NCI-H2227 (cell line): Measurements from ENCODE around the gene TBC1D1.
A peak's percentile ranks its signal among the peaks of the same experiment; 100 is the strongest.

Experiments used
- DNase-seq: peaks from one replicate; lab custom pipeline; 2025; ENCODE audit not compliant: unreplicated experiment; lab: John Stamatoyannopoulos, UW

The TBC1D1 gene

DNA sequence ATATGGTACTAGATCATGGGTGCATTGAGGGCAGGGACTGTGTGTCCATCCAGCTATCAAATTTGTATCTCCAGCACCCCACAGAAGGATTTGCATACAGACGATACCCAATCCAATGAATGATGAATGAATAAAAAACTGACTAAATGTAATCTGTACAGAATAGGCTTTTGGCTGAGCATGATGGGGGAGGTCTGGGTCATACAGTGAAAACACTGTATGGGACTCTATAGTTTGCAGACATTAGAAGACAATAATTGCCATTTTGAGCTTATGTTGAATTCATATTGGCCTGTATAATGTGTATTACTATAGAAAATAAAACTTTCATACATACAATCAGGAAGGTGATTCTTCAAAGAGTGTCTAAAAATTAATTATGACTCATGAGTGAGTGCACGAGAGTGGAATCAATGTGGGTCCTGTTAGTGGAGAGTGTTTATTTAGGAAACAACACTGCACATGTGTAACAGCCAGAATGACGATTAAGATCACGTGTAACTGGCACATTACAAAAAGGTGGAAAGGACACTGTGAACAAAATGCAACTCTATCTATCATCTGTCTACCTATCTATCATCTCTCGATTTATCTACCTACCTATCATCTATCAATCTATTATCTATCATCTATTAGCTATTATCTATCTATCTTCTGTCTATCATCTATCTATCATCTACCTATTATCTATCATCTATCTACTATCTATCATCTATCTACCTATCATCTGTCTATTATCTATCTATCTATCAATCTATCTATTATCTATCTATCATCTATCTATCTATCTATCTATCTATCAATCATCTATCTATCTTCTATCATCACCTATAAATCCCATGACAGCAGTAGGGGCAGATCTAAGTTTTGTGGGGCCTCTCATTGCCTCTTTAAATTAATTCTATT, 270.6 kb downstream of the TBC1D1 start:
- DNase-seq = no peak

DNA sequence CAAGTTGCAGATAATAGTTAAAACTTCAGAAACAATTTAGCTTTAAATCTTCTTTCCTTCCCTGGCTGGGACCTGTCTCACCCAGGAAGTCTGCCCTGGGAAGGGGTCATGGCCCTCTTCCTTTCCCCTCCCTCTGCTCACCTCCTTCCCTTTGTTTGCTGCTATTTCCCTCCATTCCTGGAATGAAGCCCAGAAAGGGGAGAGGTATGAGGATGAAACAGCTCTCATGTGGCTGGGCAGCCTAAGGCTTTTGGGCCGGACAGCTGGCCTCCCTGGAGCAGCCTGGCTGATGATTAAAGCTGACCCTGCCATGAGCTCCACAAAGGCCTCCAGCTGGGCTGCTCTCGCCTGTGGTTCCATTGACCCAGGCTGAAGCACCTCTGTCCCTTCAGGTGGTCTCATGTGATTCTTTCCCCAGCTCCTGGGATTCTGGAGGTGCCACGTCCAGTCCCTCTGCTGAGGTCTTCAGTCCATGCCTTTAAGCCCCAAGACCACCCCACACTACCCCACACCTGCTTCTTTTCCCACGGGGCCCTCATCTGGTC, 271.4 kb downstream of the TBC1D1 start:
- DNase-seq = no peak

- DNase-seq = no peak
Observed at GRCh38 chr4:38163216-38164006, 272.5 kb downstream of the TBC1D1 start.

- DNase-seq = no peak
Observed at GRCh38 chr4:38164346-38164745, 273.5 kb downstream of the TBC1D1 start.

DNA sequence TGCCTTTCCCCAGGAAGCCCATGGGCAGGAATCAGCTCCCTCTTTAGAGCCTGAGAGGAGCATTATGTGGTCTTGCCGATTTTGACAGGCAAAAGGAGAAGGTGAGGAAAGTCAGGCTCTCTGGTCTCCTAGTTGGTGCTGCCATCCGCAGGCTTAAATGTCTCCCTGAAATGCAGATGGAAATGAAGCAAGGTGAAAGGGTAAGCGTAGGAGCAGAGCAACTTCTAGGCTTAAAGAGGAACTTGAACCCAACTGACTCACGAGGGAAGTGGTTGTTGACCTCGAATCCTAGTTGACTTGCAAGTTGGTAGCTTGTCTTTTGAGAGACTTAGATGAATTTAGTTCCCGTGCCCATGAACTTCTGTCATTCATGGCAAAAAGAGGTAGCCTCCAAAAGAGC, 275.2 kb downstream of the TBC1D1 start:
- no peak for DNase-seq

GRCh38 chr4:38166768-38167167, 275.9 kb downstream of the TBC1D1 start:
- no peak for DNase-seq

- DNase-seq = no peak
Observed at GRCh38 chr4:38167973-38168372, 277.1 kb downstream of the TBC1D1 start.

GRCh38 chr4:38169524-38169923, 278.6 kb downstream of the TBC1D1 start:
- DNase-seq = no peak

- no peak for DNase-seq
Observed at GRCh38 chr4:38170338-38171169, 279.7 kb downstream of the TBC1D1 start.

DNA sequence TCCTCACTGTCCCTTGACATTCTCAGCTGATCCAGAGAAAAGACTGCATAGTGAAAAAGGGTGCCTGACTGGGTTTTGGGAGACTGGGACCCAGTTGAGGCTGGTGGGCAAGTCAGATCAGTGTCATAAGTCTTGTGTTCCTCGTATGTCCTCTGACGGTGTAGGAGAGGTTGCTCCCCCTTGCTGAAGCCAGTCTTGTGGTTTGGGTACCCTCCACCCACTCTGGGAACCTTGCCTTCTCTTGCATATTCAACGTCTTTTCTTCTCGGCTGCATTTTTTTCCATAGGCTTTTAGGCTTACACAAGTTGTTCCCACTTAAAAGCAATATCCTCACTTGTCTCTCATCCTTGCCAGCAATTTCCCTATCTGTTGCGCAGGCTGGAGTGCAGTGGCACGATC, 281.2 kb downstream of the TBC1D1 start:
- no peak for DNase-seq

DNA sequence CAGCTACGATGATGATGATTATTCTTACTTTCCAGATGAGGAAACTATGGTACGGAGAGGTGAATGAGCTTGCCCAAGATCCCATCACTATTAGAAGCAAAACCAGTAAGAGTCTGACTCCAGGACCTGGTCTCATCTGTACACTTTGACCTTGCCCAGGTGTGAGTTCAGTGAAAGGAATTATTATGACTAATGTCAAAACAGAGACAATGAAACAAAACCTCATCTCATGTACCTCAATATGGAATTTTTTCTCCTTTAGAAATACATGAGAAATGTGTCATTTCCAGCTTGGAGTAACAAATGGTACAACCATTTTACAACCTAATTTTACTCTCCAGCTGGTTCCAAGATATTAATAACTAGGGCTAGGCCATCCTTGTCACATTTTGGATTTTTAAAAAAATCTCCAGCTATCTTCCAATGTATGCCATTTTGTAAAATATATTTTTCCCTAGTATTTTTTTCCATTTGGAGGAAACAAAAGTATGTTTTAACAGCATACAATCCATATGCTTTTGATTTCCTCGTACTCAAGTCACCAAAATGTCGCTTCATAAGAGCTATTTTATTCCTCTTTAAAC, 283.1 kb downstream of the TBC1D1 start:
- DNase-seq = no peak

DNA sequence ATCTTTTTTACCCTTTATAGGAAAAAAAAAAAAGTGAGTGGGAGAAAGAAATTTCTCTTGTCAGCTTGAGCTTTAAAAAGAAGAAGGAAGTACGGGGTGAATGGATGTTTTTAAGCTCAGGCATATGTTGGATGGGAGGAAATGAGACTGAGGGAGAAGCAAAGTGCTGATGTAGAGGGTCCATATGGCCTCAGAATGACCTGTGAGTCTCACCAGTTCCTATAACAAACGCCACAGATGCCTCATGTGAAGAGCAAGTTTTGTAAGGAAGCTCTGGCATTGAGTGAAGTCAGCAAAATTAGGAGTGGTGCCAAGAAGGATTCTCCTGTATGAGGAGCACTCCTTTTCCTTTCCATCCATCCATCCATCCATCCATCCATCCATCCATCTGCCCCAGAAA, 283.9 kb downstream of the TBC1D1 start:
- DNase-seq = no peak

DNA sequence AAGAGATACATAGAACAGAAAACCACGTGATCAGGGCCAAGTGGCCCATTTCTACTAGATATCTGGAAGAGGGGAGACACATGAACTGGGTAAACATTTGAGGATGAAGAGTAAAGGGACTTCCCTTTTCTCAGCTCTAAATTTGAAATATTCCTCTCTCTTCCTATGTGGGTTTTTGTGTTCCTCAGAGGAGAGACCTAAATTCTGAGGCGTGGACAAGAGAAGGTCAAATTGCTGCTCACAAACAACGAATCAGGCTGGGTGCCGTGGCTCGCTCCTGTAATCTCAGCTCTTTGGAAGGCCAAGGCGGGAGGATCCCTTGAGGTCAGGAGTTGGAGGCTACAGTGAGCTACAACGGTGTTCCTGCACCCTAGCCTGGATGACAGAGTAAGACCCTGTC, 285.3 kb downstream of the TBC1D1 start:
- DNase-seq = no peak

DNA sequence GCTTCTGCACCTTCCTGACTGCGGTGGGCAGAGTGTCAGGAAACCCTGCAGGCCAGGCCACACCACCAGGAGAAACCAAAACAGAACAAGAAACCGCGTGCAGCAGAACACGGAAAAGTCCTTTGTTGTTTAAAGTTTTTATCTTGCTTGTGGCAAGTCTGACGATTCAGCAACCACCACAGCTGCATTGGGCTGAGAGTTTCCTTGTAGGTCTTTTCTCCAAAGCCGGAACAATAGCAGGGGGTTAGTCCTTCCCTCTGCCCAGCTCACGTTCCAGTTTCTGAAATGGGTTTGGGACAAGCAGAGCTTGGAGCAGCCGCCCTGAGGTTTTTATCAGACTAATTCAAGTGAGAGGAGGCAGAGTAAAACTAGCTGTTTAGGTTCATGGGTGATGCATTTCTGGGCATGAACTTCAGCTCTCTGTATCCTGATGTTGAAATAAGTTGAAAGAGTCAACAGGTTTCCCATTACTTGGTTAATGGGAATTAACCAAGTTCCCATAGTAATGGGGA, 286.2 kb downstream of the TBC1D1 start:
- DNase-seq = no peak

GRCh38 chr4:38177641-38178391, 286.9 kb downstream of the TBC1D1 start:
- no peak for DNase-seq

GRCh38 chr4:38178392-38178995, 287.6 kb downstream of the TBC1D1 start:
- no peak for DNase-seq

- peak; percentile 73 for DNase-seq
Observed at GRCh38 chr4:38179690-38180377, 288.9 kb downstream of the TBC1D1 start.

- no peak for DNase-seq
Observed at GRCh38 chr4:38180456-38180855, 289.6 kb downstream of the TBC1D1 start.

- no peak for DNase-seq
Observed at GRCh38 chr4:38181286-38181685, 290.4 kb downstream of the TBC1D1 start.
